Measurements from ENCODE around the gene HAUS1. TPM values are rescaled to one million over a fixed set of nuclear protein-coding genes. Genes with fewer than 3 reads are reported as not detected.

The HAUS1 gene
- total and polyA plus RNA-seq, 2 donors (not counting 3 experiments of a cell fraction or from before 2014, with no cell fraction given), result 29.4 to 57.1 TPM

DNA sequence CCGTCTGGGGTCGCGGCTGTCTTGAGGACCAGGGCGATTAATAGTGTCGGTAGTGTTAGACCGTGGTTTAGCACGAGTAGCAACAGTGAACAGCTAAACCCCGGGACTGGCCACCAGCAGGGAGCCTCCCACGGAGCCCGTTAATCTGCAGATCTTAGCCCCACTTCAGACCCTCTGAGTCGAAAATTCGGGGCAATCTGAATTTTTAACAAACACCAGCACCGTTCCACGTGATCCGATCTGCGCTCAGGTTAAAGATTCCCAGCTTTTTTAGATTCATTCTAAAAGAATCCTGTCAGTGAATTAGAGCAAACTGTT is 5.6 kb upstream of the HAUS1 start:
- Histone ChIP-seq H3K27ac (ENCODE audit: insufficient read depth, low read depth, low read length) (peak overlapping the region; percentile 55), H4K20me1 (replicated peaks; ENCODE audit: control insufficient read depth, extremely low read depth, insufficient read depth, low read length) (no peaks in the 10 kb centered on the region), H3K9ac (replicated peaks; ENCODE audit: extremely low read depth, insufficient read depth, low read length) (peak overlapping the region; percentile 87), H2AFZ (ENCODE audit: low read depth, low read length) (peak overlapping the region; percentile 99), H3K9me1 (replicated peaks; ENCODE audit: control insufficient read depth, extremely low read depth, insufficient read depth, low read length) (no peaks in the 10 kb centered on the region), H3K36me3 (ENCODE audit: control insufficient read depth in 2 of 2, extremely low read depth in 1 of 2, insufficient read depth in 2 of 2, low read length in 2 of 2) (peaks cover 1 to 5% of the 10 kb centered on the region in 2 experiments), H3K4me2 (ENCODE audit: insufficient read depth, low read length) (peak overlapping the region; percentile 57), H3K27me3 (ENCODE audit: control insufficient read depth in 2 of 2, insufficient read depth in 2 of 2, low read length in 2 of 2) (no peaks in the 10 kb centered on the region), H3K9me3 (replicated peaks; ENCODE audit: control insufficient read depth, insufficient read depth, low read length) (no peaks in the 10 kb centered on the region), H3K4me3 (replicated peaks in 1 of 3; ENCODE audit: insufficient read depth in 1 of 3, low read depth in 1 of 3, low read length in 3 of 3) (peak overlapping the region in 2 of 3 experiments; percentile 67 to 96), H3K4me1 (ENCODE audit: control insufficient read depth, extremely low read depth, insufficient read depth, low read length) (peaks cover 16% of the 10 kb centered on the region), H3K79me2 (ENCODE audit: control insufficient read depth, insufficient read depth, low read length) (peaks cover 44% of the 10 kb centered on the region)
- DNase-seq (ENCODE audit: low read depth, low spot score), result no peak
- CTCF ChIA-PET, result interaction anchor here (1.3 to 1.7 kb wide), 2 partner anchors 22 to 25 kb away, joined by 3 to 11 read pairs; no protein-coding TSS in a partner anchor
- dilution Hi-C loops (cut with MboI; ENCODE audit: extremely low pct_ligation_motif_present, low sequenced_read_pairs), result no loop called here
- TF ChIP-seq, protein P1, sequence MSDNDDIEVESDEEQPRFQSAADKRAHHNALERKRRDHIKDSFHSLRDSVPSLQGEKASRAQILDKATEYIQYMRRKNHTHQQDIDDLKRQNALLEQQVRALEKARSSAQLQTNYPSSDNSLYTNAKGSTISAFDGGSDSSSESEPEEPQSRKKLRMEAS (IDR thresholded peaks at IDR 0.05; ENCODE audit: insufficient read depth, insufficient read length), result no peak
- no peak for TF ChIP-seq GATA2 (IDR thresholded peaks at IDR 0.05; ENCODE audit: insufficient read depth, insufficient read length, low read depth, low read length)
- no peak for TF ChIP-seq EZH2 (IDR thresholded peaks at IDR 0.05; ENCODE audit: borderline replicate concordance, low read depth, low read length, severe bottlenecking)
- no peak for TF ChIP-seq POLR2A (IDR thresholded peaks at IDR 0.05; ENCODE audit: low read depth, low read length)
- TF ChIP-seq, protein P2, sequence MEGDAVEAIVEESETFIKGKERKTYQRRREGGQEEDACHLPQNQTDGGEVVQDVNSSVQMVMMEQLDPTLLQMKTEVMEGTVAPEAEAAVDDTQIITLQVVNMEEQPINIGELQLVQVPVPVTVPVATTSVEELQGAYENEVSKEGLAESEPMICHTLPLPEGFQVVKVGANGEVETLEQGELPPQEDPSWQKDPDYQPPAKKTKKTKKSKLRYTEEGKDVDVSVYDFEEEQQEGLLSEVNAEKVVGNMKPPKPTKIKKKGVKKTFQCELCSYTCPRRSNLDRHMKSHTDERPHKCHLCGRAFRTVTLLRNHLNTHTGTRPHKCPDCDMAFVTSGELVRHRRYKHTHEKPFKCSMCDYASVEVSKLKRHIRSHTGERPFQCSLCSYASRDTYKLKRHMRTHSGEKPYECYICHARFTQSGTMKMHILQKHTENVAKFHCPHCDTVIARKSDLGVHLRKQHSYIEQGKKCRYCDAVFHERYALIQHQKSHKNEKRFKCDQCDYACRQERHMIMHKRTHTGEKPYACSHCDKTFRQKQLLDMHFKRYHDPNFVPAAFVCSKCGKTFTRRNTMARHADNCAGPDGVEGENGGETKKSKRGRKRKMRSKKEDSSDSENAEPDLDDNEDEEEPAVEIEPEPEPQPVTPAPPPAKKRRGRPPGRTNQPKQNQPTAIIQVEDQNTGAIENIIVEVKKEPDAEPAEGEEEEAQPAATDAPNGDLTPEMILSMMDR (IDR thresholded peaks at IDR 0.05; ENCODE audit: extremely low read depth in 1 of 2, insufficient read depth in 1 of 2, low read depth in 1 of 2, low read length in 2 of 2), result no peak
- no peak for TF ChIP-seq FOS (IDR thresholded peaks at IDR 0.05; ENCODE audit: borderline replicate concordance, insufficient read depth, low read length)
- no peak for TF ChIP-seq MYC (IDR thresholded peaks at IDR 0.05; ENCODE audit: low read depth, low read length)
- no peak for TF ChIP-seq JUN (IDR thresholded peaks at IDR 0.05; ENCODE audit: borderline replicate concordance, insufficient read depth, insufficient read length, low read depth)
- TF ChIP-seq POLR2AphosphoS5 (IDR thresholded peaks at IDR 0.05; ENCODE audit: insufficient read depth, low read depth, low read length), result no peak
- intact Hi-C loops (cut with micrococcal nuclease), result no loop called here
- POLR2A ChIA-PET, result no interaction called here
- FAIRE-seq, result no peak
- BruUV-seq (replicated peaks), result TSS peak; percentile 93

All from endothelial cell of umbilical vein (primary cell).